HG03095 (cell line): ENCODE data around the gene FH.
A peak's percentile ranks its signal among the peaks of the same experiment; 100 is the strongest.

Experiments used
- ATAC-seq: cut with Tn5 transposase; IDR thresholded peaks from one replicate; pipeline ENCODE4 v1.9.1; 2021; ENCODE audit warnings: moderate library complexity; ENCODE audit not compliant: unreplicated experiment

FH gene

GRCh38 chr1:241519308-241520079 lies at the start of gene FH:
FH (minus strand) TSS chr1:241519755; CDS start chr1:241519722, 33 bp downstream.
- ATAC-seq: peak; percentile 97

- no peak for ATAC-seq
Observed at GRCh38 chr1:241560849-241561187, 41.3 kb upstream of the FH start.

DNA sequence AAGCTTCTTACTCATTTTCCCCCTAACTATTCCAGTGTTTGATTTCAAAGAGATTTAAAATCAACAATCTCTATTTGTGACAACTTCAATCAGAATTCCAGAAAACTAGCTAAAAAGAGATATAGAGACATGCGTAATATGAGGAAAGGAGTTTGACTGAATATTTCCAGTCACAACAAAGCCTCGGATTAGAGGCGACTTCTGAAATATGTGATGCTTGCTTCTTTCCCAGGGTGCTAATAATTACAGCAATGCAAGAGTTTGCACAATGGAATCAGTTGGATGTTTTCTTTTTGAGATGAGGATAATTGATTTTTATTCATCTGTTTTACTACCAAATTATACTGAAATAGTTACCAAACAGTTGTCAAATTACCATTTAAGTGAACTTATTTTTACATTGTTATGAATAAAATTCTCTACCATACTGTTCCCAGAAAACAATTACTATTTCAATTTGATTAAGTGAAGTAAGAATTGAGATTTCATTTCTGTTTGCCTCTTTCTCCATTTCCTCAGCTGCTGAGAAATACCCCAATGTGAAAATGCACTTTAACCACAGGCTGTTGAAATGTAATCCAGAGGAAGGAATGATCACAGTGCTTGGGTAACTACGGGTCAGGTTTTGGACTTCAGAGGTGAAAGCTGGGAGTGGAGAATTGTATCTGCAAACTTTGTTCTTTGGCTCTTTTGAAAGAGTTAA lies 40.7 kb upstream of the FH start:
- ATAC-seq: no peak

DNA sequence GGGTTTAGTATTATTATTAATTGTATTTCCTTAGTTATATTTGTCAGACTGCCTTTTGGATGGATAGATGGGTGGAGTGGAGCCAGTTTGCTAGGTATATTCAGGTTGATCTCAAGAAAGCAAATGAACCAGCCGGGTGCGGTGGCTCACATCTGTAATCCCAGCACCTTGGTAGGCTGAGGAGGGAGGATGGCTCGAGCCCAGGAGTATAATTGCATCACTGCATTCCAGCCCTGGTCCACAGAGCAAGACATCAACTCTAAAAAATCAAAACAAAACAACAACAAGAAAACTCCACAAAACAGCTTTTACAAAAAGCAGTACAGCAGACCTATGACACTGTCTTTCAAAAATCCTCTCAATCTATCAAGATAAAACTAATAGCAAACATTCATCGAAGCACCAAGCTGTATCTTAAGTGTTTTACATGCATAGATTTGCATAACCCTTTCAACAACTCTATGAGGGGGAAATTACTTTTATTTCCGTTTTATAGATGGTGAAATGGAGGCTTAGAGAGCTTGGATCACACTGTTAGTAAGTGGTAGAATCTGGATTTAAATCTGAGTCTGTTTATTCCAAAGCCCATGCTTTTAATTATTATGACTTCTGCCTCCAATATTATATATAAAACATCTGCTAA lies 38.1 kb upstream of the FH start:
- ATAC-seq: no peak

DNA sequence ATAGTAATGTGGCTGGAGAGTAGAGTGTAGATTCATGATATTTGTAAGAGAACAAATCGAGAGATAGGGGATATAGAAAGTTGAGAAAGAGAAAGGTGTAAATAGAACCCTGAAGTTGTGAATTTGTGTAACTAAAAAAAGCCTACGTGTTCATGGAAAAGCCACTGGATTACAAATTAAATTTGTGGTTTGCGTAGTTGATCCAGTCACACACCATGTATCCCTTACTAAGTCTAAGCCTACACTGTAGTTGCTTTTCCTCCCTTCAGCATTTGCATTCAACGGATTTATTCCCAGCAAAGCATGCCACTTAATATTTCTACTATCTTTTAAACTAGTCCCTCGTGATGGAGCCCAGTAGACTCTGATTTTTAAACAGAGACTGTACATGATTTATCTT lies 37.5 kb upstream of the FH start:
- no peak for ATAC-seq

- no peak for ATAC-seq
Observed at GRCh38 chr1:241555526-241555925, 36.0 kb upstream of the FH start.

DNA sequence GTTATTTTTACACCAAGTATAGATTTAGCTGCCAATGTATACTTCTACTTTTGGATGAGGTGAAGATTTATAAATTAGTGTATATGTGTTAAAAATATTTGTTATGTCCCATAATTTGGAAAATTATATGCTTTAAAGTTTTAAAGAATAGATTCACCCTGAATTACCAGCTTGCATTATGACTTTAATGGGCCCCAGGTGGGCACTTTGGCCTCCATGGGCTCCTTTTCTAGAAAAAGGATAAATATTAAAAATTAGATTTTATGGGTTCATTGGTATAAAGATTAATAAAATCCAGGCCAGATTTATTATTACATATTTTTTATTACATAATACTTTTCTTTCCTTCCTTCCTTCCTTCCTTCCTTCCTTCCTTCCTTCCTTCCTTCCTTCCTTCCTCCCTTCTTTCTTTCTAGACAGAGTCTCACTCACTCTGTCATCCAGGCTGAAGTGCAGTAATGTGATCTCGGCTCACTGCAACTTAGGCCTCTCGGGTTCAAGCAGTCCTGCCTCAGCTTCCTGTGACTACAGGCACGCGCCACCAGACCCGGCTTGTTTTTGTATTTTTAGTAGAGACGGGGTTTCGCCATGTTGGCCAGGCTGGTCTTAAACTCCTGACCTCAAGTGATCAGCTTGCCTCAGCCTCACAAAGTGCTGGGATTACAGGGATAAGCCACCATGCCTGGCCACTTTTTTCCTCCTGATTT lies 34.5 kb upstream of the FH start:
- ATAC-seq: no peak

GRCh38 chr1:241551759-241552638 lies 32.4 kb upstream of the FH start:
- peak; percentile 82 for ATAC-seq

- ATAC-seq: no peak
Observed at GRCh38 chr1:241550318-241550717, 30.8 kb upstream of the FH start.

DNA sequence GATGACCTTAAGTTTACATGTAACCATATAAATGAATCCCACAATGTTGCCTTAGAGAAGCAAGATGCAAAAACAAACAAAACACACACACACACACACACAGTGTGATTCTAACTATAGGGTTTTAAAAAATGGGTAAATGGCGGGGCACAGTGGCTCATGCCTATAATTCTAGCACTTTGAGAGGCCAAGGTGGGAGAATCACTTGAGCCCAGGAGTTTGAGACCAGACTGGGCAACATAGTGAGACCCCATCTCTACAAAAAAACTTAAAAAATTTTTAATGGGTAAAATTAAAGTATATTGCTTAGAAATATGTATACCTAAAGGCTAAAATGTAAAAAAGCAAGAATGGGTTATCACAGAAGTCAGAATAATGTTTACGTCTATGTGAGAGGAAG lies 28.5 kb upstream of the FH start:
- ATAC-seq: no peak

DNA sequence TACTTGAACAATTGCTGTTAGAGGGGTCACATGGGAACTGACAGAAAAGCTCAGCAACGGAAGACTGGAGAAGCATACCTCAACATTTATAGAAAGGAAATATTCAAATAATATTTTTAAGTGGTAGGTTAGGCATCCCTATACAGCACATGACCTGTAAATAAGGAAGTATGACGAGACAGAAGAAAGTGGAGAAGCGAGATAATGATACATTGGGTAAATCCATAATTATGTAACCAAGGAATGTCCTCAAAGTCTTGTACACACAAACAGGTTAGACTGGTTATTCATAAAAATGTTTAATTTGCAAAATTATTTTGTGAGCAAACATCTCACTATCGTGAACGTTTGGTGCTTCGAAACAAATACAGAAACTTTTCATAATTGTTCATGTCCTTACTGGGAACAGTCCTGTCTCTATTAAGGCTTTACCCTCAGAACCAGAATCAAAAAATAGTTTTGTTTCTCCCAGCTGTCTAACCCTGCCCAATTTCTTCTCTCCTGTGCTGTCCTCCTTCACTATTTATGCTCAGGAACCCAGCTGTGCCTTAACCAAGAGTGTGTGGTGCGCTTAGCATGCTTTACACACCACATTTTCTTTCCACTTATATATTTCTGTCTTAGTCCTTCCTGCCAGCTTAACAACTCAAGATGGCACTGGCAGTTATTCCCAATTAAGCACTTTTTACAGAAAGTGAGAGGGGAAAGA lies 22.8 kb upstream of the FH start:
- ATAC-seq: no peak

DNA sequence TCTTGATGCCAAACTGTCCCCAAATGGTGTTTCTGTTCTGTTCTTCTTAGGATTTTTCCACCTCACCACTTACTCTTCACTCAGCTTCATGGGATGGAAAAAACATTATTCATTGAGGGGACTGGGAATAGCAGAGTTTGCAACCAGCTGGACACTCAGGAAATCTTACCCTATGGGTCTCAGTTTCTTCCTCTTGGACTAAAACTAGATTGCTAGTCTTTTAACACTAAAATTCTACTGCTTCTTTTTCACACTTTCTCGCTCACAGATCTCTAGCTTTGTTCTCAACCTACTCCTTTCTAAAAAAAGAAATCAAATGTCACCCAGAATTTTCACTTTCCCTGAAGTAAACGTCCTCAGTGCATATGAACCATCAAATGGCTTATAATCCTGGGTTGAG lies 17.4 kb upstream of the FH start:
- ATAC-seq: no peak

DNA sequence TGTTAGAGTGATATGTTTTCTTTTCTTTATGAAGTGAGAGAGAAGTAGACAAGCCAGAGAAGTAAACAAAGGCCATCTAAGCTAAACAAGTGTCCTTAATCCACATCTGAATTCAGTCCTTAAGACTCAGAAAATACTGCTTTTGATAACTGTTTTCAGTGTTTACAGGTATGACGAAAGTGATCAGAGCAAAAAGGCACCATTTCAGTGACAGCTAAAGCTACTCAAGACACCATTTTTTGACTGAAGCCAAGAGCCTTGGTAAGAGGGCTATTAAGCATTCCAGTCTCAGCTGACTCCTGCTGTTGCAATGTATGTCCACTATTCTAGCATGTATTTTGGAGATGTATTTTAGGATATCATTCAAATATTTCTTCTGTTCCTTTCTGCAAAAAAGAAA lies 16.7 kb upstream of the FH start:
- no peak for ATAC-seq

- peak; percentile 53 for ATAC-seq
Observed at GRCh38 chr1:241533326-241534115, 14.0 kb upstream of the FH start.

DNA sequence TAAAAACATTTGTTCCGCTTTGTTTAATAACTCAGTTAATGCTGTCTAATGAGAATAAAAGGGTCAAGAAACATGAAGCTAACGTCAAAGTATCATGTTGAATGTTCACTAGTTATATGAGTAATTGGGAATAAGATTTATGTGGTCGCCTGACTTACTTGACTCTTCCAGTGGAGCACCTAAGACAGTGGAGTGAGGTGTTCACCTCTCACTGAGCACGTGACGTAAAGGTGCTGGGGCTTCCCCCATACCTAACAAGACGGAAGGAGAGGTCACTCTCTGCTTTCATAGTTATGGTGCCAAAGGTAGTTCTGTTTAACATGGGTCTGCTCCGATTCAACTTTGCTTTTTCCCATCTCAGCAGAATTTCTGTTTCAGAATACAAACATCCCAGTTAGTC lies 13.3 kb upstream of the FH start:
- peak; percentile 64 for ATAC-seq

DNA sequence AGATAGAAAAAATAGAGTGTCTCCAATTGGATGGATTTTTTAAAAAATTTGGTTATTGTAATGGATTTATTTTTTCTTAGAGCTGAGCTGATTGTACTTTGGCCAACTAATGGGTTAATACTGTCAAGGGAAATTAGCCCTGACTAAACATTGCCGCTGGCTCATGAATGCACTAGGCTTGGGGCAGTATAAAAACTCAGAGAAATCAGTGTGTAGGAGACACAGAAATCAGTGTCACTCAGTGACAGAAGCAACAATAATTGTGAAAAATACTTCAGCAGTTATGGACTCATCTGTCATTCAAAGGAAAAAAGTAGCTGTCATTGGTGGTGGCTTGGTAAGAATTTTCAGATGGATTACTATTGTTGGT lies 12.6 kb upstream of the FH start, which contains the start of gene KMO:
TSS of gene KMO (plus strand) at position 217 of the 370 bp plus-strand sequence. CDS start at position 284, 67 bp downstream.
- ATAC-seq: peak; percentile 29

GRCh38 chr1:241531195-241532161 lies 11.9 kb upstream of the FH start:
- peak; percentile 57 for ATAC-seq

GRCh38 chr1:241527146-241527545 lies 7.6 kb upstream of the FH start:
- ATAC-seq: no peak
